K562 (cell line): Measurements from ENCODE around the gene PPARD. TPM values are rescaled to one million over a fixed set of nuclear protein-coding genes. Genes with fewer than 3 reads are reported as not detected.

Experiments
- ARID4B ChIP-seq: sonication (generic); formaldehyde crosslinking; IDR thresholded peaks from 2 replicates; pipeline ENCODE4 v1.8.0; 2022; ENCODE audit warnings: mild to moderate bottlenecking, missing genetic modification reagents
- BCOR ChIP-seq: fragments of 450-650 bp; IDR thresholded peaks from 2 replicates; pipeline ENCODE4 v1.6.1; 2016
- BRF1 ChIP-seq: IDR thresholded peaks from 3 replicates; pipeline ENCODE4 v1.6.1; 2011; ENCODE audit warnings: borderline replicate concordance, mild to moderate bottlenecking; ENCODE audit not compliant: insufficient read length; ENCODE audit errors: extremely low read depth
- CBX2 ChIP-seq: fragments of 200-600 bp; sonication (generic); IDR thresholded peaks from one replicate; pipeline ENCODE4 v1.6.1; 2012; ENCODE audit warnings: mild to moderate bottlenecking, low read length, inconsistent platforms; ENCODE audit not compliant: insufficient read depth, poor library complexity, severe bottlenecking
- CLOCK ChIP-seq: fragments of 250-450 bp; sonication (Bioruptor Pico); IDR thresholded peaks from 2 replicates; pipeline ENCODE4 v1.4.0; 2020; ENCODE audit warnings: mild to moderate bottlenecking, moderate library complexity, borderline replicate concordance
- E2F1 ChIP-seq: sonication (generic); formaldehyde crosslinking; IDR thresholded peaks from 2 replicates; pipeline ENCODE4 v1.8.1; 2023; ENCODE audit warnings: mild to moderate bottlenecking, missing genetic modification reagents, moderate library complexity
- EP400 ChIP-seq: fragments of 450-650 bp; IDR thresholded peaks from 2 replicates; pipeline ENCODE4 v1.6.1; 2017; ENCODE audit warnings: antibody characterized with exemption, mild to moderate bottlenecking, moderate library complexity
- GTF2A2 ChIP-seq: IDR thresholded peaks from 2 replicates; pipeline ENCODE4 v1.6.1; 2016; ENCODE audit warnings: mild to moderate bottlenecking, missing genetic modification characterization, missing compliant biosample characterization
- KDM5B ChIP-seq: fragments of 200-600 bp; sonication (generic); IDR thresholded peaks from 2 replicates; pipeline ENCODE4 v1.6.1; 2012; ENCODE audit warnings: low read depth, mild to moderate bottlenecking, moderate library complexity, low read length, control low read depth, inconsistent platforms; ENCODE audit not compliant: insufficient replicate concordance
- NR2C2 ChIP-seq, 2 experiments: fragments of 200-800 bp in 1 of 2; sonication (Bioruptor generic) in 1 of 2; sonication (generic) in 1 of 2; formaldehyde crosslinking in 1 of 2; IDR thresholded peaks; 2 replicates each; pipeline versions ENCODE4 v1.6.1 to v1.8.0; 2016 to 2022; ENCODE audit warnings: mild to moderate bottlenecking in 1 of 2, missing compliant biosample characterization in 1 of 2, missing genetic modification characterization in 1 of 2, missing genetic modification reagents in 1 of 2
- TBL1XR1 ChIP-seq, 2 experiments: IDR thresholded peaks; 2 replicates each; pipeline ENCODE4 v1.6.1; 2012; ENCODE audit warnings: improper control_type of control experiment in 2 of 2, low read length in 2 of 2, mild to moderate bottlenecking in 1 of 2
- UBTF ChIP-seq, 2 experiments: IDR thresholded peaks; 2 replicates each; pipeline ENCODE4 v1.6.1; 2012; ENCODE audit warnings: improper control_type of control experiment in 2 of 2, low read depth in 2 of 2, low read length in 2 of 2, borderline replicate concordance in 1 of 2
- ZNF12 ChIP-seq: sonication (generic); formaldehyde crosslinking; IDR thresholded peaks from 2 replicates; pipeline ENCODE4 v1.4.0; 2020; ENCODE audit warnings: mild to moderate bottlenecking, missing genetic modification reagents
- ZNF134 ChIP-seq: fragments of 250-450 bp; sonication (Bioruptor Pico); conservative IDR thresholded peaks from 2 replicates; pipeline ENCODE4 v1.4.0; 2020
- polyA plus RNA-seq, 8 experiments: library from polyadenylated mRNA; depleted of rRNA in 4 of 8; stranded (reverse) in 5 of 8; unstranded in 3 of 8; fragments of >200 nt; fragmentation: Nextera tagmentation in 2 of 8; fragmentation: Illumina TruSeq in 1 of 8; extraction: Ambion mirVana in 2 of 8; extraction: Trizol in 1 of 8; gene quantifications; 2 replicates each; pipeline versions ENCODE4 v1.2.1 to v1.2.3, GENCODE V29; 2011 to 2014; ENCODE audit warnings: inconsistent platforms in 1 of 8, missing spikeins in 1 of 8
- total RNA-seq, 7 experiments: library from RNA; depleted of rRNA in 6 of 7; stranded (reverse); fragments of >200 nt in 6 of 7; fragmentation: Illumina TruSeq in 2 of 7; extraction: Trizol in 2 of 7; gene quantifications; 2 replicates each; pipeline versions ENCODE4 v1.2.1 to v1.2.3, GENCODE V29; 2011 to 2021; ENCODE audit warnings: low replicate concordance in 1 of 7

The PPARD gene
- total and polyA plus RNA-seq, 9 of the 15 experiments (the other 6 are each of a cell fraction or from before 2014, with no cell fraction given): 0.14 to 13.2 (median 3.8) TPM

GRCh38 chr6:35297601-35298481 lies 44.5 kb upstream of the PPARD start, which contains the start of gene DEF6 (continued):
- peak in 1 of 2 experiments; percentile 69; a peak in 2 of 4 replicates for TF ChIP-seq TBL1XR1 (IDR thresholded peaks at IDR 0.05; ENCODE audit: low read length in 2 of 2)
- TF ChIP-seq EP400: peak; percentile 79
- TF ChIP-seq KDM5B: peak; percentile 76
- TF ChIP-seq ZNF134 (CRISPR knock-in tag): no peak
- TF ChIP-seq GTF2A2 (tag): no peak
- TF ChIP-seq ARID4B (CRISPR knock-in tag): peak; percentile 94
- TF ChIP-seq CLOCK: no peak
- no peak for TF ChIP-seq E2F1 (CRISPR knock-in tag)
- peak in 1 of 2 experiments; percentile 83; a peak in 1 of 4 replicates for TF ChIP-seq UBTF (IDR thresholded peaks at IDR 0.05; ENCODE audit: borderline replicate concordance in 1 of 2, low read depth in 2 of 2, low read length in 2 of 2)
- 0 out of 2 replicates have a peak, but pooled peaks have one; percentile 30 for TF ChIP-seq BCOR
- TF ChIP-seq NR2C2 (CRISPR knock-in tag; IDR thresholded peaks at IDR 0.05): peak; percentile 76
- TF ChIP-seq NR2C2 (tag; IDR thresholded peaks at IDR 0.05): no peak
- TF ChIP-seq ZNF12: no peak
- TF ChIP-seq CBX2: no peak
- TF ChIP-seq BRF1: no peak
